ENCODE measurements around the gene PYGM.

The PYGM gene

GRCh38 chr11:64791781-64792291 is 32.1 kb upstream of the PYGM start:
- no peak for DNase-seq (ENCODE audit: low read depth in 2 of 2)

DNA sequence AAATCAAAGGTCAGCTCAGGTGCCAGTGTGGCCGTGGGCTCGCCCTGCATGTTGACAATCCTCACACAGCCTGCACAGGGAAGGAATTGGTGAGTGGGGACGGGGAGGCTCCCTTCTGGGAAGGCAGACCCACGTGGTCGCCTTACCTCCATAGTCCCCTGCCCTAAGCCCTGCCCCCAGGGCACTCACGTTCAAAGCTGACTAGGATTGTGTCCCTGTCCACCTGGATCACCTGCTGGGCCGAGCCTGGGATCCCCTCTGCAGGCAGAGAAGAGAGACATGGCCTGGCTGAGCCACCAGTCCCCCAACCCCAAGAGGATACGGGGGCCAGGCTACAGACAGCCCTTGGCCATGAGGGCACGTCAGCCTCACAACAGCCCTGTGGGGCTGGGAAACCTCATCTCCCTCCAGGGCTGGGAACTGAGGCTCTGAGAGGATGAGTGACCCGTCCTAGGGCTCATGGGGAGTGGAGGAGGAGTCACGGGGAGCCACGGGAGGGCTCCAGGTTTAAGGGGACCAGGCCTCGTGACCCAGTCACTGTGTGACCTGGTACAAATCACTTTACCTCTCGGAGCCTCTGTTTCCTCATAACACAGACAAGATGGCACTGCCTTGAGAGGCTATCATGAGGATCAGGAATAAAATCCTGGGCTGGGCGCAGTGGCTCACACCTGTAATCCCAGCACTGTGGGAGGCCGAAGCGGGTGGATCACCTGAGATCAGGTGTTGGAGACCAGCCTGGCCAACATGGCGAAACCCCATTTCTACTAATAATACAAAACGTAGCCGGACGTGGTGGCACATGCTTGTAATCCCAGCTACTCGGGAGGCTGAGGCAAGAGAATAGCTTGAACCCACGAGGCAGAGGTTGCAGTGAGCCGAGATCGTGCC is 30.7 kb upstream of the PYGM start:
- no peak for DNase-seq (ENCODE audit: low read depth in 2 of 2)

GRCh38 chr11:64789331-64790204 is 29.8 kb upstream of the PYGM start:
- DNase-seq (ENCODE audit: low read depth in 2 of 2): no peak

DNA sequence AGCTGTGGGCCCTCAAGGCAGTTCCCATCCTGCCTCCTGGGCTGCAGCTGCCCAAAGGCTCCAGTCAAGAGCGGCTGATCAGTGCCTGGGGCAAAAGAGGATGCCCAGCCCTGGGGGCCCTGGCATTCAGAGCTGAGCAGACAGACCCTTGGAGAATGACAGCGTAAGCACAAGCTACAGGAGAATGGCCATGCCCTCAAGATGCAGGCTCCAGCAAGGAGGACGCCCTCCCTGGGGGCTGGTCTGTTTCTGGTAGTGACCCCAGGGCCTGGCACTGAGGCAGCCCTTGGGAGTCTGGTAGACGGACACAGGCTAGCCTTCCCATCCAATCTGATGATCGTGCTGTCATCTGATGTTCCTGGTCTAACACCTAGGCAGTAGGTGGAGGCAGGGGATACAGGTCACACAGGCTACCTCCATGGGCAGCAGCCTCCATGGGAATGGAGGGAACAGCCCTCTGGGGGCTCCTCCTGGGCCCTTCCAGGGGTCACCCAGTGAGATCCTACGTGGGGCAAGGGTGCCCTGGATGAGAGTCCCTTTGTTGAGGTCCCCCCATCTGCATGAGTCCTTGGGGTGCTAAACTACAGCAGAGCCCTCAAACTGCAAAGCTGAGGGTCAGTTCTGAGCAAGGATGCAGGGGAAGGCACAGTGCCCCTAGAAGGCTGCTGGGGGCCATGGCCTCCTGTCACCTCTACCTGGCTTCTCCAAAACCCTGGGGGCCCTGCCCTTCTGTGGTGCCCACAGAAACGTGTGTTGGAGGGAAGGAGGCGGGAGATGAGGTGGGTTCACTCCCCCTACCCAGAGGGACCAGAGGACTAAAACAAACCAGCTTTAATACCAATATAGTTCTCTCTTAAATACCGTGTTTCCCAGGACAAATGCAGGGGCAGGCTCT is 28.8 kb upstream of the PYGM start:
- DNase-seq (ENCODE audit: low read depth in 2 of 2): no peak

GRCh38 chr11:64787526-64788320 is 27.9 kb upstream of the PYGM start:
- DNase-seq (ENCODE audit: low read depth in 2 of 2): no peak

GRCh38 chr11:64786308-64786707 is 26.5 kb upstream of the PYGM start:
- no peak for DNase-seq (ENCODE audit: low read depth in 2 of 2)

DNA sequence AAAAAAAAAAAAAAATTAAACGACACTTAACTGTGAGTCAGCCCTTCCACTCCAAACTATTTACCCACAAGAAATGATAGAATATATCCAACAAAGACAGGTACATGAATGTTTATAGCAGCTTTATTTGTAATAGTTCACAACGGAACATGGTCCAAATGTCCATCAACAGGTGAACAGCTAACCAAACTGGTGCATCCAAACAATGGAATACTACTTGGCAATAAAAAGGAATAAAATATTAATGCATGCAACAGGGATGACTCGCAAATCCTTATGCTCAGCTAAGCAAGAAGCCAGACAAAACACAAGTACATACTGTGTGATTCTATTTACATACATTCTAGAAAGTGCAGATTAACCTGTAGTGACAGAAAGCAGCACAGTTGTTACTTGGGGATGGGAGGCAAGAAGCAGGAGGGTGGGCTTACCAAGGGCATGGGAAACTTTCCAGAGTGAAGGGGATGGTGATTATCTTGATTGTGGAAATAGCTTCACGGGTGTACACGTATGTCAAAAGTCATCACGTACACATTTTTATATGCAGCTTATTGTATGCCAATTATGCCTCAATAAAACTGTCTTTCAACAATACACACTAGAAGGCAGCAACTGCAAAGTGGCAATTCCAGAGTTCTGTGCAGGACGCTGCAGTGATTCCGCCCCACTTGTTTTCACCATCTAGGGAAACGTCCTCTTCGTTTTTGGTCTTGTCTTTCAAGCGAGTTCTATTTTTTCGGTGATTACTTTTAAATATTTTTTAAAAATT is 25.2 kb upstream of the PYGM start:
- DNase-seq (ENCODE audit: low read depth in 2 of 2): no peak

DNA sequence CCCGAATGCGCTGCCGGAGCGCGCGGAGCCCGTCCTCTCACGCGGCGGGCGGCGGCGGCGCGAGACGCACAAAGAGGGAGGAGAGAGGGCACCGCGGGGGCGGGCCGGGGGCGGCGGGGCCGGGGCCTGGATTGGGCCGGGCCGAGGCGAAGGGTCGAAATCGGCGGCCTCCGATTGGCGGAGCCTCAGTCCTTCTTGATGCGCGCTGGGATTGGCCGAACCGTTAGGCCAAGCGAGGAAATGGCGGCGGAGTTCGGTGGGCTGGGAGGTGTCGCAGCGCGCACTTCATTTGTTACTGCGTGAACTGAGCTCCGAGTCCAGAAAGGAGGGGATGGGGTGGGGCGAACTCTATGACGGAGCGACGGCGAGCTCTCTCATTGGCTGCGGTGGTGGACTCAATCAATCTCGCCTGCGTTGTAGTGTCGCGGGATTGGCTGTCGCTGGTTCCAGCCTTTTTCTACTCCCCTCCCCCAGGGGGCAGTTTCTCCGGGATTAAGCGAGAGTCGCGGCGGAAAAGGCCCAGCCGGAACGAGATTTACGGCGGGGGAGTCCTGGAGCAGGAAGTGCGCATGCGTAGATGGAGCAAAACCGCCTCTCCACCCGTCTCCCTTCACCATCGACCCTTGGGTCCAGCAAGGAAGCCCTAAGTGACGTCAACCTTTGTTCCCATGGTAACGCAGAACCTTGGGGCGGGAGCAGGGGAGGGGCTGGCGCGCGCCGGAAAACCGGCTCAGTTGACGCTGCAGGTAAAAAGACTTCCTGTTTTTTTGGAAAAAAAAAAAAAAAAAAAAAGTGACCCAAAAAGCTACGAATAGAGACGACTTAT is 18.9 kb upstream of the PYGM start, which contains the start of gene SF1:
Gene SF1, minus strand, starts transcription at position 70 of the 826 bp plus-strand sequence. CDS start 150 bp downstream, outside the sequence.
- peak; percentile 96 to 99 for DNase-seq (ENCODE audit: low read depth in 2 of 2)

DNA sequence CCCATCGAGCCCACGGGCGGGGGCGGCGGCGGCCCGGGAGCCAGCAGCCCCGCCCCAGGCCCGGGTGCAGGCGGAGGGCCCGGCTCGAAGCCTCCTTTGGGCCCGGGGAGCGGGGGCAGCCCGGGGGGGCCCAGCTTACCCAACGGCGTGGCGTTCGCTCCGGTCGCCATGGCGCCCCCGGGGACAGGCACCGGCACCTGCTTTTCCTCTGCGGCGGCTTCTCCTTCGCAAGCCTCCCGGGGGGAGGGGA is 18.4 kb upstream of the PYGM start:
- DNase-seq (ENCODE audit: low read depth in 2 of 2): no peak

DNA sequence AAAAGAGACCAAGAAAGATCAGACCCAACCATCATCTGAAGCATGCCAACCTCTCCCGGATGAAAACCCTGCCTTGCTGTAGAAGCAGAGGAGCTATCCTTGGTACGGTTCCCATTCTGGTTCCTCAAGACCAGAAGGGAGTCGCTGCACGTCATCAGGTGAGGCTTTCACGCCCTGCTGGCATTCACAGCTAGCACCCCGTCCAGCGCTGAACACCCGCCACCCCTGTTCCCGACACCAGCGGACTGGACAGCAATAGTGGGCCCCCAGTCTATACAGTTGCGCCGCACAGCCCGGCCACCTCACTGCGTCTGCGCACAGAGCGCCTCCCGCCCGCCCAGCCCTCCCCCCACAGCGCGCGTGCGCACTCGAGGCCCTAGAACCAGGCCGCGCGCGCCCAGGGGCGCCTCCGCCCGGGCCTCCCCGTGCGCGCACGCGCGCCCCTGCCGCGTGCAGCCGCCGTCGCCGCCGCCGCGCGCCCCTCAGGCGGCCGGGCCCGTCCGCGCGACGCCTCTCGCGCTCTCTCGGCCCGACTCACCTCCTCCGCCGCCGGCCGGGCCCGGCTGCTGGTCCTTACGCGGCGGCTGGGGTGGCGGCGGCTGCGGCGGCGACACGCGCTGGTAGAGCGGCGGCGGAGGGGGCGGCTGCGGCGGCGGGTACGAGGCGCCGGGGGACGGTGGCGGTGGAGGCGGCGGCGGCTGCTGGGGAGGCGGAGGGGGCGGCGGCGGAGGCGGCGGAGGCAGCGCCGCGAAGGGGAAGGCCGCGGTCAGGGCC is 17.9 kb upstream of the PYGM start:
- peak; percentile 54 to 69 for DNase-seq (ENCODE audit: low read depth in 2 of 2)

- DNase-seq (ENCODE audit: low read depth in 2 of 2): no peak
These were observed 17.1 kb upstream of the PYGM start for GRCh38 chr11:64776875-64777274.

DNA sequence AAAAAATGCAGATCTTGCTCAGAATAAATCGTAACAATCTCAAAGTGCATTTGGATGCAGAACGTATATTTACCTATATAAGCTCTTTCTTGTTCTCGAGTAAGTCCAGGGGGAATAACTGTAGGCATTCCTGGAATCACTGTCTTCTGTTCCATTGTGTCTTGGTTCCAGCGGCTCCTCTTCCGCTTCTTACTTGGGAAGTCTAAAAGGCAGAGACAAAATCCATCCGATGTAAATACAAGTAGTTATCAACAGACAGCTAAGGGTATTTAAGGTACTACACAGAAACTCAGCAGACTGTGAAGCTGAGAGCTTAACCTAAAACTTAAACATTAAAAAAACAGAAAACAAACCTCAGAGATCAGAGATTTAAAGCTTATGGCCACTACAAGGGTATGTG is 16.7 kb upstream of the PYGM start:
- DNase-seq (ENCODE audit: low read depth in 2 of 2): no peak

DNA sequence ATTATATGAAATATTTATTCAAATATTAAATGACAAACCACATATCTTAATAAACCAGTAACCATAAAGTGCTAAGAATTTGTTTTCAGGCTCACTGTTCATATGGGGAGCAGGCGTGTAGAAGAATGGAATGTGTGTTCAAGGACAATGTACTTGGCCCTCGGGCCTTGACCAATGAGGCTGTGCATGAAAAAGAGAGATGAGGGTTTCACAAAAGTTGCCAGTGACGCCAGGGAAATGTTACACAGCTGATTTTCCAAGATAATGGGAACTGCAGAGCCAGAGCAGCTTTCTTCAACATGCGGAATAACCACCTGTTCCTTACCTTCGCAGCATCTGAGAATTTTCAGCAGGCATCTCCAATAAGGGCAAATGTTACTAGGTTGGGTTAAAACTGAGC is 14.4 kb upstream of the PYGM start:
- no peak for DNase-seq (ENCODE audit: low read depth in 2 of 2)

- no peak for DNase-seq (ENCODE audit: low read depth in 2 of 2)
These were observed 12.7 kb upstream of the PYGM start for GRCh38 chr11:64772303-64773018.

DNA sequence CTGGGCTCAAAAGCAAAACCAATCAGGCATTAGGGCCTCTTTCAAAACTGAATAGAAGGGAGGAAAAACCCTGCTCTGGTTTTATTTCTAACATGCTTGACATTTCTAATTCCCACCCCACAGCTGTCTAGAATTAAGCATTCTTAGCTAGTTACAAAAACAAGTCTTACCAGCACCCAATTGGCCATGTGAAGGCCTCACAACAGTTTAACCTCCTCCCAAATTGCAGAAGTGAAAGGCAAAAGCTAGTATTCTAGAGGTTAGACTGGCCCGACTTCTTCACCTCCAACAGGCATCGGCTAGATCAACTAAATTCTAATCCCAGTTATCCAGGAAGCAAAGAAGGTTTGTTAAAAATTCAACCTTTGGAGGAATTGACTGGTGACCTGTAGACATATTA is 12.1 kb upstream of the PYGM start:
- no peak for DNase-seq (ENCODE audit: low read depth in 2 of 2)

GRCh38 chr11:64770120-64770519 is 10.3 kb upstream of the PYGM start:
- no peak for DNase-seq (ENCODE audit: low read depth in 2 of 2)

DNA sequence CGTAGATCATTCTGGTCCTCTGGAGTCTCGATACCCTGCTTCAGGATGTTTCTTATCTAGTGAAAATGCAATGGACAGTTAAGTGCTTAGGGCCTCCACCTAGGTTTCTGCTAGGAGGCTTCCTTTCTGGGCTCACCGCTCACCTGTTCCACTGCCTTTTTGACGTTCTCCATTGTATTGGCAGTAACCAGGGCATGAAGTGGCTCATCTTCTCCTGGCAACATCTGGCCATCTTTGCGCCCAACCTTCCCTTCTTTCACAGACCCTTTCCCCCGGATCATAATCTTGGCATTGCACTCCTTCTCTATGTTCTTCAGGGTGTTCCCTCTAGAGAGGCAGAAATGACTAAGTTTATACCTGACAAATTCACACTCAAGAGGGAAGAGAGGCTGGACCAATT is 9.5 kb upstream of the PYGM start:
- DNase-seq (ENCODE audit: low read depth in 2 of 2): no peak

DNA sequence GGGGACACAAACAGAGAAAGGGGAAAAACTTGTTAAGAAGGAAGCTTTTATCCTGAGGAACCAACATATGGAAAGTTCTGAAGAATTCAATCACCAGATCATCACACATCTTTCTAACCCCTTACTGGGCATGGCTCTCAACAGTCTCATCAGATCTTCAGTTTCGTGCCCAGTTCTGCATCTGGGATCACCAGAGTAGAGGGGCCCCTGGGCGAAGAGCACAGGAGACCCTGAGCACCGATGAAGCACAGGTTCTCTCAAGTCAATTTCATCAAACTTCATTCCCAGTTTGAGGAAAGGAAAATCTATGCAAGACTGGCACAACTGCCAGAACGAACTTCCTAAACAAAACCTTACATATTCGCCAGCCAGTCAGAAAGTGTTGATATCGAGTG is 8.5 kb upstream of the PYGM start:
- no peak for DNase-seq (ENCODE audit: low read depth in 2 of 2)

Data from stimulated activated CD8-positive, alpha-beta memory T cell treated with anti-CD3 and anti-CD28 coated beads, Interleukin-15, amount 100 ng/mL, for 4 hours (primary cell).